Gastrocnemius medialis (tissue), 4 donors: ENCODE measurements around the gene ATP9A.
"Not testable (repeated sequence)": the region's sequence is repeated elsewhere in the genome, so short reads cannot be mapped to it uniquely, and the experiment has no call there.

Experiments
- POLR2A ChIP-seq, 2 donors: fragments of 450-650 bp; IDR thresholded peaks; one replicate each; pipeline ENCODE4 v1.6.1; 2017; ENCODE audit warnings: antibody characterized with exemption in 2 of 2, mild to moderate bottlenecking in 2 of 2, moderate library complexity in 2 of 2
- TF ChIP-seq, protein P1 (sequence below), 5 experiments: fragments of 450-650 bp in 3 of 5; fragments of 200-600 bp in 2 of 5; sonication (generic) in 2 of 5; IDR thresholded peaks in 4 of 5; conservative IDR thresholded peaks in 1 of 5; 1 replicate in 4 of 5; 2 replicates in 1 of 5; pipeline ENCODE4 v1.5.1; 2016 to 2019; ENCODE audit warnings: antibody characterized with exemption in 5 of 5, mild to moderate bottlenecking in 3 of 5, moderate library complexity in 3 of 5

GRCh38 chr20:51656089-51656488 lies 112.1 kb downstream of the ATP9A start:
- TF ChIP-seq, protein P1, sequence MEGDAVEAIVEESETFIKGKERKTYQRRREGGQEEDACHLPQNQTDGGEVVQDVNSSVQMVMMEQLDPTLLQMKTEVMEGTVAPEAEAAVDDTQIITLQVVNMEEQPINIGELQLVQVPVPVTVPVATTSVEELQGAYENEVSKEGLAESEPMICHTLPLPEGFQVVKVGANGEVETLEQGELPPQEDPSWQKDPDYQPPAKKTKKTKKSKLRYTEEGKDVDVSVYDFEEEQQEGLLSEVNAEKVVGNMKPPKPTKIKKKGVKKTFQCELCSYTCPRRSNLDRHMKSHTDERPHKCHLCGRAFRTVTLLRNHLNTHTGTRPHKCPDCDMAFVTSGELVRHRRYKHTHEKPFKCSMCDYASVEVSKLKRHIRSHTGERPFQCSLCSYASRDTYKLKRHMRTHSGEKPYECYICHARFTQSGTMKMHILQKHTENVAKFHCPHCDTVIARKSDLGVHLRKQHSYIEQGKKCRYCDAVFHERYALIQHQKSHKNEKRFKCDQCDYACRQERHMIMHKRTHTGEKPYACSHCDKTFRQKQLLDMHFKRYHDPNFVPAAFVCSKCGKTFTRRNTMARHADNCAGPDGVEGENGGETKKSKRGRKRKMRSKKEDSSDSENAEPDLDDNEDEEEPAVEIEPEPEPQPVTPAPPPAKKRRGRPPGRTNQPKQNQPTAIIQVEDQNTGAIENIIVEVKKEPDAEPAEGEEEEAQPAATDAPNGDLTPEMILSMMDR (IDR thresholded peaks at IDR 0.05 in 4 of 5, conservative IDR thresholded peaks at IDR 0.05 in 1 of 5) = not testable (repeated sequence)
- TF ChIP-seq POLR2A (IDR thresholded peaks at IDR 0.05) = not testable (repeated sequence)
